K562 (cell line): Measurements from ENCODE around the gene CBX2. TPM values are rescaled to one million over a fixed set of nuclear protein-coding genes. Genes with fewer than 3 reads are reported as not detected.

Experiments
- ARNT ChIP-seq, 2 experiments: fragments of 450-650 bp; IDR thresholded peaks; 2 replicates each; pipeline ENCODE4 v1.6.1; 2016; ENCODE audit warnings: mild to moderate bottlenecking in 1 of 2
- BRD4 ChIP-seq: fragments of 200-600 bp; sonication (generic); IDR thresholded peaks from 2 replicates; pipeline ENCODE4 v1.6.1; 2017; ENCODE audit warnings: inconsistent platforms
- CREB3 ChIP-seq: fragments of 450-650 bp; conservative IDR thresholded peaks from 2 replicates; pipeline ENCODE4 v1.6.1; 2016; ENCODE audit warnings: missing genetic modification characterization, low read depth, mild to moderate bottlenecking, missing compliant biosample characterization, moderate library complexity
- CUX1 ChIP-seq: fragments of 200-800 bp; sonication (Bioruptor generic); IDR thresholded peaks from 2 replicates; pipeline ENCODE4 v1.6.1; 2016; ENCODE audit warnings: missing genetic modification characterization, missing compliant biosample characterization
- E2F3 ChIP-seq: fragments of 250-450 bp; sonication (Bioruptor Pico); IDR thresholded peaks from 2 replicates; pipeline ENCODE4 v1.4.0; 2020; ENCODE audit warnings: mild to moderate bottlenecking
- HMGXB4 ChIP-seq: sonication (generic); formaldehyde crosslinking; IDR thresholded peaks from 2 replicates; pipeline ENCODE4 v1.8.1; 2023; ENCODE audit warnings: mild to moderate bottlenecking, missing genetic modification reagents
- NFIC ChIP-seq: fragments of 450-650 bp; IDR thresholded peaks from 2 replicates; pipeline ENCODE4 v1.6.1; 2017; ENCODE audit warnings: mild to moderate bottlenecking, inconsistent platforms
- NR2C2 ChIP-seq, 2 experiments: fragments of 200-800 bp in 1 of 2; sonication (Bioruptor generic) in 1 of 2; sonication (generic) in 1 of 2; formaldehyde crosslinking in 1 of 2; IDR thresholded peaks; 2 replicates each; pipeline versions ENCODE4 v1.6.1 to v1.8.0; 2016 to 2022; ENCODE audit warnings: mild to moderate bottlenecking in 1 of 2, missing compliant biosample characterization in 1 of 2, missing genetic modification characterization in 1 of 2, missing genetic modification reagents in 1 of 2
- PHB2 ChIP-seq: fragments of 450-650 bp; IDR thresholded peaks from 2 replicates; pipeline ENCODE4 v1.6.1; 2017; ENCODE audit warnings: low read depth
- PHF21A ChIP-seq: fragments of 450-650 bp; IDR thresholded peaks from 2 replicates; pipeline ENCODE4 v1.6.1; 2017; ENCODE audit warnings: low read depth, borderline replicate concordance
- POLR2A ChIP-seq: fragments of 450-650 bp; conservative IDR thresholded peaks from 2 replicates; pipeline ENCODE4 v1.6.1; 2016
- PTTG1 ChIP-seq: fragments of 450-650 bp; IDR thresholded peaks from 2 replicates; pipeline ENCODE4 v1.6.1; 2016; ENCODE audit warnings: low read depth, mild to moderate bottlenecking, missing genetic modification characterization, missing compliant biosample characterization
- RAD51 ChIP-seq: fragments of 450-650 bp; IDR thresholded peaks from 2 replicates; pipeline ENCODE4 v1.7.1; 2016; ENCODE audit warnings: low read depth, mild to moderate bottlenecking, borderline replicate concordance
- YY1 ChIP-seq, 3 experiments: IDR thresholded peaks; 2 replicates each; pipeline ENCODE4 v1.6.1; 2011; ENCODE audit warnings: low read length in 2 of 3, mild to moderate bottlenecking in 2 of 3, moderate library complexity in 2 of 3, borderline replicate concordance in 1 of 3, control low read depth in 1 of 3, low read depth in 1 of 3; ENCODE audit not compliant: insufficient read depth in 3 of 3, insufficient replicate concordance in 2 of 3, control insufficient read depth in 1 of 3, insufficient read length in 1 of 3; ENCODE audit errors: extremely low read depth in 1 of 3
- ZNF584 ChIP-seq: fragments of 200-800 bp; sonication (Bioruptor generic); IDR thresholded peaks from 2 replicates; pipeline ENCODE4 v1.6.1; 2016; ENCODE audit warnings: low read depth, mild to moderate bottlenecking, missing genetic modification characterization, missing compliant biosample characterization
- polyA plus RNA-seq, 8 experiments: library from polyadenylated mRNA; depleted of rRNA in 4 of 8; stranded (reverse) in 5 of 8; unstranded in 3 of 8; fragments of >200 nt; fragmentation: Nextera tagmentation in 2 of 8; fragmentation: Illumina TruSeq in 1 of 8; extraction: Ambion mirVana in 2 of 8; extraction: Trizol in 1 of 8; gene quantifications; 2 replicates each; pipeline versions ENCODE4 v1.2.1 to v1.2.3, GENCODE V29; 2011 to 2014; ENCODE audit warnings: inconsistent platforms in 1 of 8, missing spikeins in 1 of 8
- total RNA-seq, 7 experiments: library from RNA; depleted of rRNA in 6 of 7; stranded (reverse); fragments of >200 nt in 6 of 7; fragmentation: Illumina TruSeq in 2 of 7; extraction: Trizol in 2 of 7; gene quantifications; 2 replicates each; pipeline versions ENCODE4 v1.2.1 to v1.2.3, GENCODE V29; 2011 to 2021; ENCODE audit warnings: low replicate concordance in 1 of 7

CBX2 gene
- total and polyA plus RNA-seq, 9 of the 15 experiments (the other 6 are each of a cell fraction or from before 2014, with no cell fraction given): 0.66 to 26.9 (median 13.9) TPM

GRCh38 chr17:79831265-79832217 lies 53.6 kb downstream of the CBX2 start (continued):
- 0 out of 2 replicates have a peak, but pooled peaks have one; percentile 13 for TF ChIP-seq PHF21A
- peak; percentile 39; the same call in 1 of the 2 replicates for TF ChIP-seq E2F3 (CRISPR knock-in tag)
- TF ChIP-seq CREB3 (tag): 0 out of 2 replicates have a peak, but pooled peaks have one; percentile 48
- TF ChIP-seq RAD51: no peak
- 0 out of 2 replicates have a peak, but pooled peaks have one; percentile 36 for TF ChIP-seq PTTG1 (tag)
- TF ChIP-seq BRD4: peak; percentile 79; the same call in 1 of the 2 replicates
- TF ChIP-seq ARNT (IDR thresholded peaks at IDR 0.05): no peak
- peak; percentile 73 for TF ChIP-seq POLR2A
- TF ChIP-seq YY1 (IDR thresholded peaks at IDR 0.05; ENCODE audit: borderline replicate concordance in 1 of 3, control insufficient read depth in 1 of 3, extremely low read depth in 1 of 3, insufficient read depth in 3 of 3, insufficient read length in 1 of 3, insufficient replicate concordance in 2 of 3, low read depth in 1 of 3, low read length in 2 of 3): peak in 1 of 3 experiments; percentile 51
- no peak for TF ChIP-seq NR2C2 (CRISPR knock-in tag; IDR thresholded peaks at IDR 0.05)
- peak; percentile 3; the same call in 1 of the 2 replicates for TF ChIP-seq NR2C2 (tag; IDR thresholded peaks at IDR 0.05)
- no peak for TF ChIP-seq HMGXB4 (CRISPR knock-in tag)
- no peak for TF ChIP-seq PHB2
- peak; percentile 84; the same call in 1 of the 2 replicates for TF ChIP-seq ZNF584
- TF ChIP-seq NFIC: peak; percentile 97
- peak; percentile 87 for TF ChIP-seq CUX1
